K562 treated with DMSO at 1 percent for 4 hours (cell line): ENCODE measurements around the gene ANXA3. TPM values are rescaled to one million over a fixed set of nuclear protein-coding genes. Genes with fewer than 3 reads are reported as not detected.

Experiments
- total RNA-seq: library from RNA; unstranded; fragments of 300-600 nt; gene quantifications from 2 replicates; pipeline ENCODE4 v1.2.3, GENCODE V29; 2022; ENCODE audit not compliant: insufficient read depth

The ANXA3 gene
- total RNA-seq, result 28.0 and 38.3 TPM in 2 replicates

GRCh38 chr4:78551420-78552351 is at the start of gene ANXA3:
TSS of gene ANXA3 (plus strand) at chr4:78551770. CDS start at chr4:78554474, 2,704 bp downstream.

Other genes with a start within 250 kb of the ANXA3 start
- 16.3 and 32.7 TPM in 2 replicates for gene BMP2K, start 224.6 kb downstream of the ANXA3 start, total RNA-seq